ENCODE data around the gene CERS6.

Gene CERS6

DNA sequence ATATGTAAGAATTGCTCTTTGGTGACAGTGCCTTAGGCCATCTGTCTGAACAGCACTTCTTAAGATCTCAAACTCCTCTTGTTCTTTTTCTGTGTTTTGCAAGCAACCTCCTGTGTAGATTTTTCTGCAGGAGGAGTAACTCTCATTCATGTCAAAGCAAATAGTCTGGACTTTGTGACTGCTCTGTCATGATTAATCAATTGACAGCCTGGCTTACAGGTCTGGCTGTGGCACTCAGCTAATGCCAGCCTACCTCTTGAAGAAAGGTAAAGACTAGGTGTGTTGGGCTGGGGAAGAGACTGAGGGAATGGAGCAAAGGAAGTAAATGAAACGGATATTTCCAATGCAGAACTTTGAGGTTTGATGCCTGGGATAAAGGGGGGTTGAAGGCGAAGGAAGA lies 156.6 kb downstream of the CERS6 start:
- TF ChIP-seq ZFP3 (CRISPR knock-in tag; IDR thresholded peaks at IDR 0.05), result no peak
- no peak for TF ChIP-seq CSRNP3 (CRISPR knock-in tag; IDR thresholded peaks at IDR 0.05)
- TF ChIP-seq, protein P1, sequence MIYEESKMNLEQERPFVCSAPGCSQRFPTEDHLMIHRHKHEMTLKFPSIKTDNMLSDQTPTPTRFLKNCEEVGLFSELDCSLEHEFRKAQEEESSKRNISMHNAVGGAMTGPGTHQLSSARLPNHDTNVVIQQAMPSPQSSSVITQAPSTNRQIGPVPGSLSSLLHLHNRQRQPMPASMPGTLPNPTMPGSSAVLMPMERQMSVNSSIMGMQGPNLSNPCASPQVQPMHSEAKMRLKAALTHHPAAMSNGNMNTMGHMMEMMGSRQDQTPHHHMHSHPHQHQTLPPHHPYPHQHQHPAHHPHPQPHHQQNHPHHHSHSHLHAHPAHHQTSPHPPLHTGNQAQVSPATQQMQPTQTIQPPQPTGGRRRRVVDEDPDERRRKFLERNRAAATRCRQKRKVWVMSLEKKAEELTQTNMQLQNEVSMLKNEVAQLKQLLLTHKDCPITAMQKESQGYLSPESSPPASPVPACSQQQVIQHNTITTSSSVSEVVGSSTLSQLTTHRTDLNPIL (CRISPR knock-in tag; IDR thresholded peaks at IDR 0.05; ENCODE audit: low read depth), result no peak
- no peak for TF ChIP-seq ZNF8 (CRISPR knock-in tag; IDR thresholded peaks at IDR 0.05)
- no peak for TF ChIP-seq CSDC2 (CRISPR knock-in tag; IDR thresholded peaks at IDR 0.05)
- TF ChIP-seq OSR1 (CRISPR knock-in tag; IDR thresholded peaks at IDR 0.05), result no peak
- no peak for TF ChIP-seq PATZ1 (CRISPR knock-in tag; IDR thresholded peaks at IDR 0.05; ENCODE audit: borderline replicate concordance)
- TF ChIP-seq ISL1 (CRISPR knock-in tag; IDR thresholded peaks at IDR 0.05), result no peak
- no peak for ATAC-seq

GRCh38 chr2:168613551-168613950 lies 157.5 kb downstream of the CERS6 start:
- no peak for ATAC-seq
- TF ChIP-seq SNAI2 (CRISPR knock-in tag; IDR thresholded peaks at IDR 0.05), result no peak
- TF ChIP-seq, protein P1 (CRISPR knock-in tag; IDR thresholded peaks at IDR 0.05; ENCODE audit: low read depth), result no peak
- no peak for TF ChIP-seq ZFP30 (CRISPR knock-in tag; IDR thresholded peaks at IDR 0.05)
- no peak for TF ChIP-seq ZNF8 (CRISPR knock-in tag; IDR thresholded peaks at IDR 0.05)
- TF ChIP-seq ZNF70 (CRISPR knock-in tag; IDR thresholded peaks at IDR 0.05), result no peak
- TF ChIP-seq PATZ1 (CRISPR knock-in tag; IDR thresholded peaks at IDR 0.05; ENCODE audit: borderline replicate concordance), result no peak
- TF ChIP-seq ZFP3 (CRISPR knock-in tag; IDR thresholded peaks at IDR 0.05), result no peak
- TF ChIP-seq RARB (CRISPR knock-in tag; IDR thresholded peaks at IDR 0.05), result no peak
- no peak for TF ChIP-seq ZC3H10 (CRISPR knock-in tag; IDR thresholded peaks at IDR 0.05)
- TF ChIP-seq CSDC2 (CRISPR knock-in tag; IDR thresholded peaks at IDR 0.05), result no peak

DNA sequence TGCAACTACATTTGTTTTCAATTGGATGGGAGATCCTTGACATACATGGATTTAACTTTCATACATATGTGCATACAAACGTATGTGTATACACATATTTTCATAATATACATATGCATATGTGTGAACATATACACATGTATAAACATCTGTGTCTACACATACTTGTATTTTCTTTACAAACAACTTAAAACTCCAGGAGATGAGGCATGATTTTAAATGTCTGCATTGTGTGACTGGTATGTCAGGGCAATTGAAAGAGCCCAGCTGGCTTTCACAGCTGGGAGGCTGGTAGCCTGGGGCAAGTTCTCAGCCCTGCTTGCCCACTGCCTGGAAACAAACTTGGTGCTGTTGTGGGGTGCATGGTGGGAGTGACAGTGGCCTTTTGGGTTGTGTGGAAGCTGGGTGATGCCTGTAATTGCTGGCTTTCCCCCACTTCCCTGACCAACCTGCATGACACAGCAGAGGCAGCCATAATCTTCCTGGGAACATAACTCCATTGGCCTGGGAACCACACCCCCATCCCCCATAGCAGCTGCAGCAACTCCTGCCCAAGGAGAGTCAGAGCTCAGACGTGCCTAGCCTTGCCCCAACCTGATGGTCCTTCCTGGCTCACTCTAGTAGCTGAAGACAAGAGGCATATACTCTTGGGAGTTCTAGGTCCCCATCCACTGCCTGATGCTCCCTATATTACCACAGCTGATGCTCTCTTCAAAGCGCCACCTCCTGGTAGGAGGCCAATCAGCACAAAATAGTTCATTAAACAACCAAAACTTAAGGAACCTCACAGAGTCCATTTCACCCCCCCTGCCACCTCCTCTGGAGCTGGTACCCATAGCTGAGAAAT lies 158.3 kb downstream of the CERS6 start:
- no peak for ATAC-seq
- TF ChIP-seq ZFP30 (CRISPR knock-in tag; IDR thresholded peaks at IDR 0.05) (no peak), RARB (CRISPR knock-in tag; IDR thresholded peaks at IDR 0.05) (no peak), ZFP3 (CRISPR knock-in tag; IDR thresholded peaks at IDR 0.05) (no peak), TCF4 (CRISPR knock-in tag; IDR thresholded peaks at IDR 0.05; ENCODE audit: borderline replicate concordance) (no peak), POU6F1 (CRISPR knock-in tag; IDR thresholded peaks at IDR 0.05; ENCODE audit: borderline replicate concordance, low read depth) (no peak), CSRNP3 (CRISPR knock-in tag; IDR thresholded peaks at IDR 0.05) (no peak), SNAI2 (CRISPR knock-in tag; IDR thresholded peaks at IDR 0.05) (no peak)
